Natural killer cell (primary cell): ENCODE data around the gene LRRC55. TPM values are rescaled to one million over a fixed set of nuclear protein-coding genes. Genes with fewer than 3 reads are reported as not detected.

Experiments used
- ATAC-seq, 3 donors: fragments of 150-1000 bp in 2 of 3; fragments of 200-7000 bp in 1 of 3; cut with Tn5 transposase; 1 replicate in 1 of 3; 2 replicates in 2 of 3; pipeline ENCODE4 v1.10.0; 2021; ENCODE audit warnings: mild to moderate bottlenecking in 2 of 3, moderate library complexity in 2 of 3
- DNase-seq, 2 donors: peaks; one replicate each; pipeline versions ENCODE4 v3.0.0 to v3.0.0-alpha.2; 2013 to 2021; ENCODE audit warnings: mixed read lengths in 1 of 2
- H3K27ac ChIP-seq: one replicate; pipeline ENCODE4 v1.5.1; 2013; ENCODE audit warnings: mild to moderate bottlenecking, low read length
- H3K27me3 ChIP-seq: one replicate; pipeline ENCODE4 v1.6.1; 2013; ENCODE audit warnings: low read length; ENCODE audit not compliant: control insufficient read depth, insufficient read depth
- H3K36me3 ChIP-seq: one replicate; pipeline ENCODE4 v1.6.1; 2013; ENCODE audit warnings: low read length; ENCODE audit not compliant: control insufficient read depth, insufficient read depth
- H3K4me1 ChIP-seq: one replicate; pipeline ENCODE4 v1.6.1; 2013; ENCODE audit warnings: low read length; ENCODE audit not compliant: control insufficient read depth, insufficient read depth
- H3K4me3 ChIP-seq: one replicate; pipeline ENCODE4 v1.5.1; 2013; ENCODE audit warnings: low read length
- H3K9me3 ChIP-seq: one replicate; pipeline ENCODE4 v1.6.1; 2013; ENCODE audit warnings: low read length; ENCODE audit not compliant: control insufficient read depth, insufficient read depth
- H3K27ac Mint-ChIP-seq, 2 donors: one replicate each; pipeline ENCODE4 v1.8.0; 2022; ENCODE audit warnings: mild to moderate bottlenecking in 2 of 2, mixed read lengths in 2 of 2, moderate library complexity in 1 of 2
- H3K27me3 Mint-ChIP-seq, 2 donors: one replicate each; pipeline ENCODE4 v1.8.0; 2022; ENCODE audit warnings: low read depth in 2 of 2, mixed read lengths in 2 of 2
- H3K36me3 Mint-ChIP-seq: one replicate; pipeline ENCODE4 v1.8.0; 2022; ENCODE audit warnings: mixed read lengths
- H3K4me1 Mint-ChIP-seq, 2 donors: one replicate each; pipeline ENCODE4 v1.8.0; 2022; ENCODE audit warnings: mixed read lengths in 2 of 2
- H3K4me3 Mint-ChIP-seq: one replicate; pipeline ENCODE4 v1.8.0; 2022; ENCODE audit warnings: mild to moderate bottlenecking, moderate library complexity, mixed read lengths
- H3K9me3 Mint-ChIP-seq, 2 donors: one replicate each; pipeline ENCODE4 v1.8.0; 2022; ENCODE audit warnings: mixed read lengths in 2 of 2
- WGBS: methylation state at CpG from one replicate; pipeline ENCODE4 v1.1.7; 2013; ENCODE audit warnings: missing lambda C conversion rate; ENCODE audit not compliant: insufficient coverage; 5-methylcytosine and 5-hydroxymethylcytosine counted together
- intact Hi-C: fragments of 100-400 bp; cut with micrococcal nuclease; formaldehyde crosslinking; loops from one replicate; pipeline ENCODE4 v1.14.2; 2022
- total RNA-seq, 4 donors: library from RNA; stranded (reverse); fragments of 120-200 nt in 1 of 4; gene quantifications; one replicate each; pipeline versions ENCODE4 v1.2.3 to v1.2.4, GENCODE V29; 2013 to 2022
- TF ChIP-seq, protein P1 (sequence below): fragments of 200-600 bp; IDR thresholded peaks from one replicate; pipeline ENCODE4 v1.8.0; 2022; ENCODE audit warnings: antibody characterized with exemption

LRRC55 gene
- total RNA-seq, 3 donors from 2014 or later (not counting 1 experiment from before 2014, with no cell fraction given): not detected

DNA sequence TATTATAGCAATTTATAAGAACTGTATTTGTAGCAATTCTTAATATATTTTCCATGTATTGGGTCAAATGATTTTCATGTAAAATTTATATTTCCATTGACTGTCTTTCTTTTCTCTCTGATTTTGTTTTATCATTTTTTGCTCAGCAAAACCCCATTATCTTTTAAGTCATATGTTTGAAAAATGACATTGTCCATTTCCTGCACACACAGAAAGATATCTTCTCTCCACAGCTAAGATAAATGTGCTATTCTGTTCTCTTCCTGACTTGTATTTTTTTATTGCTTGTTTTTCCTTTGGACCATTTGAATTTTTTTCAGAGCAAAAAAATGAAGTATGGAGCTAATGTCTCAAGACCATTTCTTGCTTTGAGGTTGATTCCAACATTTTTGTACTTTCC is 6.3 kb upstream of the LRRC55 start:
- H3K27me3 ChIP-seq: peaks cover 13% of the 10 kb centered on the region
- DNase-seq (no peak), ATAC-seq (no peak)
- Mint-ChIP-seq H3K36me3 (no peaks in the 10 kb centered on the region), H3K9me3 (peaks cover 2 to 5% of the 10 kb centered on the region in 2 donors), H3K4me3 (no peak overlapping the region), H3K27ac (no peak overlapping the region), H3K4me1 (peaks cover 6 to 14% of the 10 kb centered on the region in 2 donors), H3K27me3 (peaks cover 34 to 45% of the 10 kb centered on the region in 2 donors)
- no peak overlapping the region for H3K4me3 ChIP-seq
- intact Hi-C loops: no loop called here
- no peaks in the 10 kb centered on the region for H3K9me3 ChIP-seq
- TF ChIP-seq, protein P1, sequence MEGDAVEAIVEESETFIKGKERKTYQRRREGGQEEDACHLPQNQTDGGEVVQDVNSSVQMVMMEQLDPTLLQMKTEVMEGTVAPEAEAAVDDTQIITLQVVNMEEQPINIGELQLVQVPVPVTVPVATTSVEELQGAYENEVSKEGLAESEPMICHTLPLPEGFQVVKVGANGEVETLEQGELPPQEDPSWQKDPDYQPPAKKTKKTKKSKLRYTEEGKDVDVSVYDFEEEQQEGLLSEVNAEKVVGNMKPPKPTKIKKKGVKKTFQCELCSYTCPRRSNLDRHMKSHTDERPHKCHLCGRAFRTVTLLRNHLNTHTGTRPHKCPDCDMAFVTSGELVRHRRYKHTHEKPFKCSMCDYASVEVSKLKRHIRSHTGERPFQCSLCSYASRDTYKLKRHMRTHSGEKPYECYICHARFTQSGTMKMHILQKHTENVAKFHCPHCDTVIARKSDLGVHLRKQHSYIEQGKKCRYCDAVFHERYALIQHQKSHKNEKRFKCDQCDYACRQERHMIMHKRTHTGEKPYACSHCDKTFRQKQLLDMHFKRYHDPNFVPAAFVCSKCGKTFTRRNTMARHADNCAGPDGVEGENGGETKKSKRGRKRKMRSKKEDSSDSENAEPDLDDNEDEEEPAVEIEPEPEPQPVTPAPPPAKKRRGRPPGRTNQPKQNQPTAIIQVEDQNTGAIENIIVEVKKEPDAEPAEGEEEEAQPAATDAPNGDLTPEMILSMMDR: no peak
- H3K36me3 ChIP-seq: no peaks in the 10 kb centered on the region
- no peaks in the 10 kb centered on the region for H3K4me1 ChIP-seq
- no peak overlapping the region for H3K27ac ChIP-seq

DNA sequence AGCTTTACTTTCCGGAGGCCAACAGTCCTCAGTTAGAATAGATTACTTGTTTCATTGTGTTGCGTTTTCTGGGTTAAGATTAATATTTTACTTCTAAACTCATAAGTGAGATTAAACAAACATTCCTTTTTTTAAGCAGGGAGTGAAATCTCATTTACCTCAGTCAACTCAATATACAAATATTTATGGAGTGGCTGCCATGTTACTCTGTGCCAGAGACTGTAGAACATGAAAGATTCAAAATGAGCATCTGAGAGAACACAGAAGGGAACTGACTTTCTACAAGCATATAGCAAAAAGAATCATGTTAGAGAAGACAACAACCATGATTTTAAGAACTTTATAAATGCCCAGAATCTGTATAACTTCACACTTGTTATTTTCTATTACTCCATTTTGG is 3.4 kb upstream of the LRRC55 start:
- ATAC-seq: no peak
- intact Hi-C loops: no loop called here

DNA sequence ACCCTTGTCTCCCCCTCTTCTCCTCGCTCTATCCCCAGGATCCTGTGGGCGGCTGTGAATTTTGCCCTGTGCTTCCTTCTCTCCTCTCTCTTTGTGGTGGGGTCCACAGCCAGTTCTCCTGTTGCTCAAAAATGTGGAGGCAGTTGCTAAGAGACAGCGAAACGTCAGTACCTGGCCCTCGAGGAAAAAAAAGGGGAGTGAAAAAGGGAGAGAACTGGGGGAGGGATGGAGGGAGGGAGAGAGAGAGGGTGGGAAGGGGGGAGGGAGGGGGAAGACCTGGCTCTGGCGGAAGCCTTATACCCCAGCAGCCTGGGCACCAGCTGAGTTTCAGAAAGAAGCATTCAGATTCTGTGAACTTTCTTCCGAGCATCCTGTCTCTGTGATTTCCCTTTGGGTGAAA is 2.1 kb upstream of the LRRC55 start:
- Histone ChIP-seq H3K36me3 (no peaks in the 10 kb centered on the region), H3K4me3 (no peak overlapping the region), H3K9me3 (no peaks in the 10 kb centered on the region), H3K4me1 (no peaks in the 10 kb centered on the region), H3K27ac (no peak overlapping the region), H3K27me3 (peaks cover 14% of the 10 kb centered on the region)
- peaks cover 6 to 18% of the 10 kb centered on the region in 2 donors for H3K4me1 Mint-ChIP-seq
- H3K27ac Mint-ChIP-seq: no peak overlapping the region
- TF ChIP-seq, protein P1: no peak
- WGBS: 33% methylated on average over 7 of the region's 7 CpGs
- ATAC-seq: no peak
- H3K4me3 Mint-ChIP-seq: no peak overlapping the region
- H3K9me3 Mint-ChIP-seq: peaks cover 2 to 5% of the 10 kb centered on the region in 2 donors
- DNase-seq: no peak
- H3K27me3 Mint-ChIP-seq: peaks cover 36 to 44% of the 10 kb centered on the region in 2 donors
- H3K36me3 Mint-ChIP-seq: no peaks in the 10 kb centered on the region
- intact Hi-C loops: no loop called here

More for the DNA sequence above, 3.4 kb upstream of the LRRC55 start:
- peaks cover 6 to 18% of the 10 kb centered on the region in 2 donors for H3K4me1 Mint-ChIP-seq
- H3K4me3 Mint-ChIP-seq: no peak overlapping the region
- TF ChIP-seq, protein P1: no peak
- H3K27ac Mint-ChIP-seq: no peak overlapping the region
- H3K27me3 Mint-ChIP-seq: peaks cover 36 to 52% of the 10 kb centered on the region in 2 donors
- H3K27ac ChIP-seq: no peak overlapping the region
- no peaks in the 10 kb centered on the region for H3K9me3 ChIP-seq
- H3K4me1 ChIP-seq: no peaks in the 10 kb centered on the region
- H3K27me3 ChIP-seq: peaks cover 14% of the 10 kb centered on the region
- peaks cover 2 to 5% of the 10 kb centered on the region in 2 donors for H3K9me3 Mint-ChIP-seq
- no peak for DNase-seq
- WGBS: no CpG with 5 or more reads among the region's 2 CpGs
- H3K4me3 ChIP-seq: no peak overlapping the region
- H3K36me3 ChIP-seq: no peaks in the 10 kb centered on the region
- no peaks in the 10 kb centered on the region for H3K36me3 Mint-ChIP-seq

- Mint-ChIP-seq H3K27ac (no peak overlapping the region), H3K9me3 (peaks cover 2 to 3% of the 10 kb centered on the region in 2 donors), H3K4me3 (no peak overlapping the region), H3K36me3 (no peaks in the 10 kb centered on the region), H3K4me1 (peaks cover 2 to 16% of the 10 kb centered on the region in 2 donors), H3K27me3 (peaks cover 36 to 42% of the 10 kb centered on the region in 2 donors)
- Histone ChIP-seq H3K4me1 (no peaks in the 10 kb centered on the region), H3K36me3 (no peaks in the 10 kb centered on the region), H3K9me3 (no peaks in the 10 kb centered on the region), H3K27ac (no peak overlapping the region), H3K27me3 (peaks cover 14% of the 10 kb centered on the region), H3K4me3 (no peak overlapping the region)
- no peak for ATAC-seq
- 6% methylated on average over 24 of the region's 24 CpGs for WGBS
- intact Hi-C loops: no loop called here
- TF ChIP-seq, protein P1: no peak
- DNase-seq: no peak
These were observed 1.6 kb upstream of the LRRC55 start for GRCh38 chr11:57180081-57180561.
